H1 (cell line): ENCODE results near the gene NECTIN3. TPM values are rescaled to one million over a fixed set of nuclear protein-coding genes. Genes with fewer than 3 reads are reported as not detected.

ENCODE experiments used
- CHD2 ChIP-seq: IDR thresholded peaks from 2 replicates; pipeline ENCODE4 v1.6.1; 2012; ENCODE audit warnings: low read length, improper control_type of control experiment
- KDM4A ChIP-seq: IDR thresholded peaks from one replicate; pipeline ENCODE4 v1.7.1; 2012; ENCODE audit warnings: low read depth, mild to moderate bottlenecking, moderate library complexity, low read length, inconsistent platforms; ENCODE audit not compliant: severe bottlenecking
- POLR2A ChIP-seq, 2 experiments: IDR thresholded peaks; 1 replicate in 1 of 2; 2 replicates in 1 of 2; pipeline ENCODE4 v1.6.1; 2011; ENCODE audit warnings: low read depth in 2 of 2, low read length in 2 of 2, mild to moderate bottlenecking in 2 of 2; ENCODE audit errors: control extremely low read depth in 1 of 2
- polyA plus RNA-seq, 7 experiments: library from polyadenylated mRNA; depleted of rRNA in 3 of 7; stranded (reverse) in 5 of 7; unstranded in 2 of 7; fragments of >200 nt in 5 of 7; fragments of 200-250 nt in 2 of 7; gene quantifications; 1 replicate in 5 of 7; 2 replicates in 1 of 7; 4 replicates in 1 of 7; pipeline versions ENCODE4 v1.2.1 to v1.2.3, GENCODE V29; 2011 to 2013; ENCODE audit warnings: missing spikeins in 2 of 7, mixed read lengths in 2 of 7
- total RNA-seq: library from RNA; stranded (reverse); fragmentation: NEBNext Ultra II Directional; extraction: Animal tissue kit (Norgen Biotek cat#: 25700); gene quantifications from 2 replicates; pipeline ENCODE4 v1.2.1, GENCODE V29; 2021
- TF ChIP-seq, protein P1 (sequence below): IDR thresholded peaks from 2 replicates; pipeline ENCODE4 v1.6.1; 2012; ENCODE audit warnings: inconsistent platforms

Gene NECTIN3
- total and polyA plus RNA-seq, 2 of the 8 experiments (the other 6 are each of a cell fraction or from before 2014, with no cell fraction given), result 13.6 to 50.6 TPM

DNA sequence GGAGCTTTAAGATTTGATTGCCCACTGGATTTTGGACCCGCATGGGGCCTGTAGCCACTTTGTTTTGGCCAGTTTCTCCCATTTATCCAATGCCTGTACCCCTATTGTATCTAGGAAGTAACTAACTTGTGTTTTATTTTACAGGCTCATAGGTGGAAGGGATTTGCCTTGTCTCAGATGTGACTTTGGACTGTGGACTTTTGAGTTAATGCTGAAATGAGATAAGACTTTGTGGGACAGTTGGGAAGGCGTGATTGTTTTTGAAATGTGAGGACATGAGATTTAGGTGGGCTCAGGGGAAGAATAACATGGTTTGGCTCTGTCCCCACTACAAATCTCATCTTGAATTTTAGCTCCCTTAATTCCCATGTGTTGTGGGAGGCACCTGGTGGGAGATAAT is 30.7 kb upstream of the NECTIN3 start (continued):
- no peak for TF ChIP-seq CHD2
- TF ChIP-seq KDM4A, result no peak
- no peak for TF ChIP-seq POLR2A (IDR thresholded peaks at IDR 0.05; ENCODE audit: control extremely low read depth in 1 of 2, low read depth in 2 of 2, low read length in 2 of 2)
- TF ChIP-seq, protein P1, sequence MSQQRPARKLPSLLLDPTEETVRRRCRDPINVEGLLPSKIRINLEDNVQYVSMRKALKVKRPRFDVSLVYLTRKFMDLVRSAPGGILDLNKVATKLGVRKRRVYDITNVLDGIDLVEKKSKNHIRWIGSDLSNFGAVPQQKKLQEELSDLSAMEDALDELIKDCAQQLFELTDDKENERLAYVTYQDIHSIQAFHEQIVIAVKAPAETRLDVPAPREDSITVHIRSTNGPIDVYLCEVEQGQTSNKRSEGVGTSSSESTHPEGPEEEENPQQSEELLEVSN, result no peak
